ENCODE measurements around the gene FFAR2.
"Not testable (repeated sequence)": the region's sequence is repeated elsewhere in the genome, so short reads cannot be mapped to it uniquely, and the experiment has no call there.

The FFAR2 gene

GRCh38 chr19:35454663-35455062, 6.6 kb downstream of the FFAR2 start:
- DNase-seq (ENCODE audit: low read depth in 2 of 3, low spot score in 1 of 3), result no peak

GRCh38 chr19:35455616-35456201, 7.7 kb downstream of the FFAR2 start:
- no peak for DNase-seq (ENCODE audit: low read depth in 2 of 3, low spot score in 1 of 3)

GRCh38 chr19:35457173-35457572, 9.1 kb downstream of the FFAR2 start:
- DNase-seq (ENCODE audit: low read depth in 2 of 3, low spot score in 1 of 3), result no peak

GRCh38 chr19:35458192-35458591, 10.1 kb downstream of the FFAR2 start:
- DNase-seq (ENCODE audit: low read depth in 2 of 3, low spot score in 1 of 3), result no peak

- no peak for DNase-seq (ENCODE audit: low read depth in 2 of 3, low spot score in 1 of 3)
Observed at GRCh38 chr19:35458731-35459391, 10.8 kb downstream of the FFAR2 start.

- no peak for DNase-seq (ENCODE audit: low read depth in 2 of 3, low spot score in 1 of 3)
Observed at GRCh38 chr19:35459414-35460082, 11.5 kb downstream of the FFAR2 start.

GRCh38 chr19:35460608-35461007, 12.6 kb downstream of the FFAR2 start:
- no peak for DNase-seq (ENCODE audit: low read depth in 2 of 3, low spot score in 1 of 3)

- no peak for DNase-seq (ENCODE audit: low read depth in 2 of 3, low spot score in 1 of 3)
Observed at GRCh38 chr19:35461060-35461459, 13.0 kb downstream of the FFAR2 start.

GRCh38 chr19:35461788-35462187, 13.7 kb downstream of the FFAR2 start:
- DNase-seq (ENCODE audit: low read depth in 2 of 3, low spot score in 1 of 3), result not testable (repeated sequence)

- DNase-seq (ENCODE audit: low read depth in 2 of 3, low spot score in 1 of 3), result no peak
Observed at GRCh38 chr19:35462476-35462953, 14.5 kb downstream of the FFAR2 start.

GRCh38 chr19:35462956-35463355, 14.9 kb downstream of the FFAR2 start:
- DNase-seq (ENCODE audit: low read depth in 2 of 3, low spot score in 1 of 3), result not testable (repeated sequence)

GRCh38 chr19:35466259-35466658, 18.2 kb downstream of the FFAR2 start:
- no peak for DNase-seq (ENCODE audit: low read depth in 2 of 3, low spot score in 1 of 3)

- DNase-seq (ENCODE audit: low read depth in 2 of 3, low spot score in 1 of 3), result peak; percentile 31 to 52 (median 38)
Observed at GRCh38 chr19:35468637-35469036, 20.6 kb downstream of the FFAR2 start.

GRCh38 chr19:35470128-35470527, 22.1 kb downstream of the FFAR2 start:
- no peak for DNase-seq (ENCODE audit: low read depth in 2 of 3, low spot score in 1 of 3)

GRCh38 chr19:35471075-35471474, 23.0 kb downstream of the FFAR2 start:
- DNase-seq (ENCODE audit: low read depth in 2 of 3, low spot score in 1 of 3), result not testable (repeated sequence)

- DNase-seq (ENCODE audit: low read depth in 2 of 3, low spot score in 1 of 3), result no peak
Observed at GRCh38 chr19:35471946-35472345, 23.9 kb downstream of the FFAR2 start.

GRCh38 chr19:35474104-35474503, 26.0 kb downstream of the FFAR2 start:
- no peak for DNase-seq (ENCODE audit: low read depth in 2 of 3, low spot score in 1 of 3)

GRCh38 chr19:35474594-35474993, 26.5 kb downstream of the FFAR2 start:
- DNase-seq (ENCODE audit: low read depth in 2 of 3, low spot score in 1 of 3), result not testable (repeated sequence)

- no peak for DNase-seq (ENCODE audit: low read depth in 2 of 3, low spot score in 1 of 3)
Observed at GRCh38 chr19:35476149-35476548, 28.1 kb downstream of the FFAR2 start.

- DNase-seq (ENCODE audit: low read depth in 2 of 3, low spot score in 1 of 3), result no peak
Observed at GRCh38 chr19:35478794-35479677, 31.0 kb downstream of the FFAR2 start.

GRCh38 chr19:35483089-35483488, 35.0 kb downstream of the FFAR2 start:
- DNase-seq (ENCODE audit: low read depth in 2 of 3, low spot score in 1 of 3), result no peak
